GM19372 (cell line): ENCODE measurements around the gene C1GALT1C1L.
"Not testable (repeated sequence)": the region's sequence is repeated elsewhere in the genome, so short reads cannot be mapped to it uniquely, and the experiment has no call there.

ENCODE experiments used
- ATAC-seq: cut with Tn5 transposase; IDR thresholded peaks from one replicate; pipeline ENCODE4 v1.9.1; 2021; ENCODE audit warnings: mild to moderate bottlenecking, low read depth, moderate library complexity; ENCODE audit not compliant: unreplicated experiment

The C1GALT1C1L gene

DNA sequence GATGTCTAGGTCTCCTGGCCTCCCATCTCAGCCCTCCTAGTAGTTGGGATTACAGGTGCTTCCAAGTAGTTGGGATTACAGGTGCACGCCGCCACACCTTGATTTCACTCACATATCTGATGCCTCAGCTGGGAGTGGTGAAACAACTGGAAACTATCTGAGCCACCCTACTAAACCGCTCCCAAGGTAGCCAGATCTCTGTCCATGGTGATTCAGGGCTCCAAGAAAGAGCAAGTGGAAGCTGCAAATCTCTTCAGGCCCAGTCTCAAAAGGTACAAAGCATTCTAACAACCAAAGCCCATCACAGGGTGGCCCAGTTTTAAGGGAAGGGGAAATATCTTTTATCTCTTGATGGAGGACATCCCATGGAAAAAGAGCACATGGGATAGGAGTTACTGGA lies 19.0 kb downstream of the C1GALT1C1L start:
- no peak for ATAC-seq

- ATAC-seq = no peak
Observed at GRCh38 chr2:43653506-43653905, 22.7 kb downstream of the C1GALT1C1L start.

GRCh38 chr2:43648994-43649701 lies 27.1 kb downstream of the C1GALT1C1L start:
- no peak for ATAC-seq

- no peak for ATAC-seq
Observed at GRCh38 chr2:43643680-43644079, 32.5 kb downstream of the C1GALT1C1L start.

- no peak for ATAC-seq
Observed at GRCh38 chr2:43642363-43642762, 33.9 kb downstream of the C1GALT1C1L start.

- peak; percentile 100 for ATAC-seq
Observed at GRCh38 chr2:43637030-43637803, 39.0 kb downstream of the C1GALT1C1L start, which contains the start of gene PLEKHH2. TSS of gene PLEKHH2 (plus strand) at chr2:43637260. CDS start at chr2:43644674, 7,414 bp downstream.

DNA sequence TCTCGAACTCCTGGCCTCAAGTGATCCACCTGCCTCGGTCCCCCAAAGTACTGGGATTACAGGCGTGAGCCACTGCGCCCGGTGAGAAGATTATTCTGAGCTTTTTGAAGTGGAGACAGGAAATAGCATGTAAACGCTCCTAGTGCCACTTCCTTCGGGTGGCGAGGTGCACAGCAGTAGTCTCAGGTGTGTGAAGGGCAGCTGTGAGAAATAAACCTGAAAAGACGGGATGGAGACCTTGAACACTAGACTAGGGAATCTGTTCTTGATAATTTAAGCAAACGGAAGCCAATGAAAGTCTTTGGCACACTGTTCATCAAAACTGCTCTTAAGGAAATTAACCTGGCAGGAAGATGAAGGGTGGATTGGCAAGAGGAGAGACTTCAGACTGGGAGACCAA lies 39.6 kb downstream of the C1GALT1C1L start:
- ATAC-seq = no peak

DNA sequence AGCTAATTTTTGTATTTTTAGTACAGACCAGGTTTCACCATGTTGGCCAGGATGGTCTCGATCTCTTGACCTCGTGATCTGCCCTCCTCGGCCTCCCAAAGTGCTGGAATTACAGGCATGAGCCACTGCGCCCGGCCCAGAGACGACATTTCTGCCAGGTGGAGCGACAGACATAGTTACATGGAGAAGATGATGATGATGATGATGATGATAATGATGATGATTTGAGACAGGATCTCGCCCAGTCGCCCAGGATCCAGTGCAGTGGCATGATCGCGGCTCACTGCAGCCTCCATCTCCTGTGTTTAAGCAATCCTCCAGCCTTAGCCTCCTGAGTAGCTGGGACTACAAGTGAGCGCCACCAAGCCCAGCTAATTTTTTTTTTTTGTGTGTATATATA lies 40.1 kb downstream of the C1GALT1C1L start:
- not testable (repeated sequence) for ATAC-seq

GRCh38 chr2:43634604-43635306 lies 41.5 kb downstream of the C1GALT1C1L start:
- ATAC-seq = no peak

DNA sequence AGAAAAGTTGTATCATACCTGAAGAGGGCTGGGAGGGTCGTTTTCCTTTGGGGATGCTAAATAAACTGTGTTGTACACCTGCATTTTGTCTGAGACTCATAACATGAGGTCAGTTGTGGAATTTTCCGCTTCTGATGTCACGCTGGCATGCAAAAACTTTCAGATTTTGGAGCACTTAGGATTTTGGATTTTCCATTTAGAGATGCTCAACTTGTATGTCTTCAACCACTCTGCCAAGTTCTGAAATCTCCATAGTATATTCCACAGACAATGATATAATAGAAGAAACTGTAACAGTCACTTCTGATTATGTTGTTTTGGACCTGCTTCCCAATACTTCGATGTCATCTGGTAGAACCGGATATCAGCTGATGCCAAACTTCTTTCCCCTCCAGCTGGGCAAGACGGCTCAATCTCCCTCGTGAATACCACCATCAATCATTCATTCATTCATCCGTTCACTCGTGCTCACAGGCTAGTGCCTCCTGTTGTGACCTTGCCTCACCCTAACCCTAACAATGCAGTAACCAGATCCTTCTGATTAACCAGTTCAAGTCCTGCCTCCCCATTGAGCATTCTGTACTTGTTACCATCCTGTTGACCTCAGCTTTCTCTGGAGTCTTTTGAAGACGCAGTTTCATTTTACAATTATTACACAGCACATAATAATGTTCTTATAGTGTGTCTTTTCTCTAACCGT lies 44.5 kb downstream of the C1GALT1C1L start:
- no peak for ATAC-seq
